ENCODE measurements around the gene DBNDD2. TPM values are rescaled to one million over a fixed set of nuclear protein-coding genes. Genes with fewer than 3 reads are reported as not detected.
A peak's percentile ranks its signal among the peaks of the same experiment; 100 is the strongest.

DBNDD2 gene
- total RNA-seq, 2 experiments from 2014 or later, result 9.0 to 10.5 TPM

- Mint-ChIP-seq H3K9me3 (no peaks in the 10 kb centered on the region), H3K27me3 (no peaks in the 10 kb centered on the region), H3K4me1 (peaks cover 2% of the 10 kb centered on the region), H3K4me3 (no peak overlapping the region), H3K27ac (peak overlapping the region; percentile 50), H3K36me3 (ENCODE audit: low read depth) (peaks cover 31% of the 10 kb centered on the region)
- no peak for DNase-seq
- ChIA-PET POLR2A (no interaction called here), CTCF (interaction anchor here (1.9 to 4.7 kb wide), 2 partner anchors 11 to 63 kb away, joined by 6 to 25 read pairs; partner anchors contain the start of gene SYS1)
Observed at GRCh38 chr20:45426320-45427016, 18.4 kb downstream of the DBNDD2 start.

- H3K36me3 Mint-ChIP-seq (ENCODE audit: low read depth), result peaks cover 33% of the 10 kb centered on the region
- H3K27ac Mint-ChIP-seq, result no peak overlapping the region
Observed at GRCh38 chr20:45427236-45428149, 19.4 kb downstream of the DBNDD2 start.

GRCh38 chr20:45429618-45430017 is 21.5 kb downstream of the DBNDD2 start:
- Mint-ChIP-seq H3K27ac (no peak overlapping the region), H3K36me3 (ENCODE audit: low read depth) (peaks cover 25% of the 10 kb centered on the region), H3K9me3 (no peaks in the 10 kb centered on the region), H3K27me3 (no peaks in the 10 kb centered on the region), H3K4me1 (peaks cover 18% of the 10 kb centered on the region), H3K4me3 (no peak overlapping the region)
- DNase-seq, result no peak
- CTCF ChIA-PET, result interaction anchor here (0.7 to 4.7 kb wide), 8 partner anchors 8 to 288 kb away, joined by 3 to 25 read pairs (median 3); no protein-coding TSS in a partner anchor
- POLR2A ChIA-PET, result interaction anchor here (0.7 kb wide), 1 partner anchor 1319 kb away, joined by 5 read pairs; no protein-coding TSS in a partner anchor

More at GRCh38 chr20:45427236-45428149, 19.4 kb downstream of the DBNDD2 start:
- Mint-ChIP-seq H3K27me3 (no peaks in the 10 kb centered on the region), H3K4me1 (peaks cover 11% of the 10 kb centered on the region), H3K9me3 (no peaks in the 10 kb centered on the region), H3K4me3 (no peak overlapping the region)
- no peak for DNase-seq
- POLR2A ChIA-PET, result no interaction called here
- CTCF ChIA-PET, result interaction anchor here (0.6 to 4.7 kb wide), 5 partner anchors 10 to 106 kb away, joined by 3 to 25 read pairs (median 6); partner anchors contain the start of gene SYS1

GRCh38 chr20:45432294-45432693 is 24.2 kb downstream of the DBNDD2 start:
- peak; percentile 35 for DNase-seq
- ChIA-PET POLR2A (no interaction called here), CTCF (interaction anchor here (0.8 to 1.8 kb wide), 4 partner anchors 14 to 69 kb away, joined by 3 to 6 read pairs (median 4); partner anchors contain the start of gene SYS1)

GRCh38 chr20:45433316-45433715 is 25.2 kb downstream of the DBNDD2 start:
- ChIA-PET POLR2A (no interaction called here), CTCF (interaction anchor here (1.1 to 1.2 kb wide), 2 partner anchors 53 to 59 kb away, joined by 3 to 5 read pairs; no protein-coding TSS in a partner anchor)
- no peak overlapping the region for H3K4me3 Mint-ChIP-seq
- H3K36me3 Mint-ChIP-seq (ENCODE audit: low read depth), result peaks cover 12% of the 10 kb centered on the region
- DNase-seq, result no peak
- peaks cover 26% of the 10 kb centered on the region for H3K4me1 Mint-ChIP-seq
- H3K27me3 Mint-ChIP-seq, result no peaks in the 10 kb centered on the region
- H3K27ac Mint-ChIP-seq, result no peak overlapping the region
- no peaks in the 10 kb centered on the region for H3K9me3 Mint-ChIP-seq

More at GRCh38 chr20:45432294-45432693, 24.2 kb downstream of the DBNDD2 start:
- H3K4me3 Mint-ChIP-seq, result no peak overlapping the region
- no peaks in the 10 kb centered on the region for H3K9me3 Mint-ChIP-seq
- peaks cover 26% of the 10 kb centered on the region for H3K4me1 Mint-ChIP-seq
- H3K27me3 Mint-ChIP-seq, result no peaks in the 10 kb centered on the region
- H3K36me3 Mint-ChIP-seq (ENCODE audit: low read depth), result peaks cover 13% of the 10 kb centered on the region
- no peak overlapping the region for H3K27ac Mint-ChIP-seq

GRCh38 chr20:45433976-45434375 is 25.9 kb downstream of the DBNDD2 start:
- Mint-ChIP-seq H3K27ac (no peak overlapping the region), H3K4me1 (peaks cover 26% of the 10 kb centered on the region), H3K9me3 (no peaks in the 10 kb centered on the region), H3K36me3 (ENCODE audit: low read depth) (peaks cover 12% of the 10 kb centered on the region), H3K27me3 (no peaks in the 10 kb centered on the region), H3K4me3 (no peak overlapping the region)
- no peak for DNase-seq
- ChIA-PET POLR2A (no interaction called here), CTCF (interaction anchor here (1.1 to 5.1 kb wide), 2 partner anchors 54 to 60 kb away, joined by 3 to 76 read pairs; no protein-coding TSS in a partner anchor)

GRCh38 chr20:45436732-45437485 is 28.8 kb downstream of the DBNDD2 start:
- Mint-ChIP-seq H3K4me1 (peaks cover 20% of the 10 kb centered on the region), H3K36me3 (ENCODE audit: low read depth) (peaks cover 9% of the 10 kb centered on the region), H3K9me3 (no peaks in the 10 kb centered on the region), H3K27ac (peak overlapping the region; percentile 33), H3K4me3 (peak overlapping the region; percentile 72), H3K27me3 (no peaks in the 10 kb centered on the region)
- POLR2A ChIA-PET, result interaction anchor here (1.2 to 1.3 kb wide), 2 partner anchors 63 to 74 kb away, joined by 5 to 7 read pairs; partner anchors contain the start of gene SYS1
- CTCF ChIA-PET, result interaction anchor here (0.5 to 5.1 kb wide), 40 partner anchors 8 to 557 kb away, joined by 3 to 76 read pairs (median 5); partner anchors contain the start of genes DBNDD2, PIGT, SYS1 and WFDC2
- DNase-seq, result peak; percentile 87

GRCh38 chr20:45440424-45440823 is 32.3 kb downstream of the DBNDD2 start:
- ChIA-PET CTCF (interaction anchor here (1.1 to 1.5 kb wide), 4 partner anchors 12 to 83 kb away, joined by 3 to 6 read pairs (median 3); no protein-coding TSS in a partner anchor), POLR2A (no interaction called here)
- H3K9me3 Mint-ChIP-seq, result no peaks in the 10 kb centered on the region
- no peak overlapping the region for H3K4me3 Mint-ChIP-seq
- H3K4me1 Mint-ChIP-seq, result peaks cover 29% of the 10 kb centered on the region
- H3K27ac Mint-ChIP-seq, result no peak overlapping the region
- no peak for DNase-seq
- H3K36me3 Mint-ChIP-seq (ENCODE audit: low read depth), result no peaks in the 10 kb centered on the region
- H3K27me3 Mint-ChIP-seq, result peaks cover 12% of the 10 kb centered on the region

GRCh38 chr20:45440891-45441685 is 33.0 kb downstream of the DBNDD2 start:
- no peak for DNase-seq
- no peak overlapping the region for H3K4me3 Mint-ChIP-seq
- no peaks in the 10 kb centered on the region for H3K9me3 Mint-ChIP-seq
- H3K4me1 Mint-ChIP-seq, result peaks cover 35% of the 10 kb centered on the region
- no peak overlapping the region for H3K27ac Mint-ChIP-seq
- POLR2A ChIA-PET, result no interaction called here
- CTCF ChIA-PET, result no interaction called here
- H3K27me3 Mint-ChIP-seq, result peaks cover 18% of the 10 kb centered on the region
- no peaks in the 10 kb centered on the region for H3K36me3 Mint-ChIP-seq (ENCODE audit: low read depth)

GRCh38 chr20:45441746-45442145 is 33.7 kb downstream of the DBNDD2 start:
- H3K27ac Mint-ChIP-seq, result no peak overlapping the region
- CTCF ChIA-PET, result no interaction called here
- POLR2A ChIA-PET, result no interaction called here
- DNase-seq, result no peak
- no peaks in the 10 kb centered on the region for H3K36me3 Mint-ChIP-seq (ENCODE audit: low read depth)
- H3K4me1 Mint-ChIP-seq, result peaks cover 33% of the 10 kb centered on the region
- H3K27me3 Mint-ChIP-seq, result peaks cover 23% of the 10 kb centered on the region
- no peak overlapping the region for H3K4me3 Mint-ChIP-seq
- H3K9me3 Mint-ChIP-seq, result no peaks in the 10 kb centered on the region

- peak; percentile 75 for DNase-seq
- Mint-ChIP-seq H3K4me1 (peaks cover 34% of the 10 kb centered on the region), H3K27me3 (peaks cover 28% of the 10 kb centered on the region), H3K9me3 (no peaks in the 10 kb centered on the region), H3K36me3 (ENCODE audit: low read depth) (no peaks in the 10 kb centered on the region), H3K27ac (no peak overlapping the region), H3K4me3 (no peak overlapping the region)
- ChIA-PET POLR2A (no interaction called here), CTCF (interaction anchor here (1.6 to 1.7 kb wide), 2 partner anchors 70 to 152 kb away, joined by 4 read pairs; no protein-coding TSS in a partner anchor)
Observed at GRCh38 chr20:45444050-45444449, 36.0 kb downstream of the DBNDD2 start.

Measured in activated CD4-positive, alpha-beta T cell treated with anti-CD3 and anti-CD28 coated beads, Interleukin-2, amount 10 ng/mL, durations not matched to agents 7 days and 5 days (primary cell).